HG03565 (cell line): Measurements from ENCODE around the gene CSK.
"Not testable (repeated sequence)": the region's sequence is repeated elsewhere in the genome, so short reads cannot be mapped to it uniquely, and the experiment has no call there.

Experiments
- ATAC-seq: cut with Tn5 transposase; IDR thresholded peaks from one replicate; pipeline ENCODE4 v1.9.1; 2021; ENCODE audit warnings: mild to moderate bottlenecking, moderate library complexity; ENCODE audit not compliant: unreplicated experiment

The CSK gene

GRCh38 chr15:74781431-74782258 lies at the start of gene CSK:
CSK (plus strand) TSS chr15:74782080; CDS start chr15:74798298, 16,218 bp downstream.
- peak; percentile 37 for ATAC-seq

- ATAC-seq = no peak
Observed at GRCh38 chr15:74732846-74733245, 49.0 kb upstream of the CSK start.

- ATAC-seq = no peak
Observed at GRCh38 chr15:74733269-74733668, 48.6 kb upstream of the CSK start.

- no peak for ATAC-seq
Observed at GRCh38 chr15:74735305-74735704, 46.6 kb upstream of the CSK start.

GRCh38 chr15:74738239-74738638 lies 43.6 kb upstream of the CSK start:
- ATAC-seq = not testable (repeated sequence)

GRCh38 chr15:74742422-74742821 lies 39.5 kb upstream of the CSK start:
- ATAC-seq = no peak

GRCh38 chr15:74746389-74746788 lies 35.5 kb upstream of the CSK start:
- ATAC-seq = no peak

- no peak for ATAC-seq
Observed at GRCh38 chr15:74748322-74748946, 33.4 kb upstream of the CSK start, which contains the start of gene CYP1A2. CYP1A2 (plus strand) TSS chr15:74748845; CDS start chr15:74749739, 894 bp downstream.

GRCh38 chr15:74749832-74750231 lies 32.0 kb upstream of the CSK start:
- no peak for ATAC-seq

GRCh38 chr15:74750751-74751150 lies 31.1 kb upstream of the CSK start:
- ATAC-seq = no peak

GRCh38 chr15:74752011-74752410 lies 29.9 kb upstream of the CSK start:
- ATAC-seq = no peak

GRCh38 chr15:74752531-74752930 lies 29.3 kb upstream of the CSK start:
- no peak for ATAC-seq

GRCh38 chr15:74754593-74755215 lies 27.2 kb upstream of the CSK start:
- no peak for ATAC-seq

GRCh38 chr15:74758736-74759135 lies 23.1 kb upstream of the CSK start:
- no peak for ATAC-seq

- ATAC-seq = no peak
Observed at GRCh38 chr15:74762791-74763150, 19.1 kb upstream of the CSK start.

- no peak for ATAC-seq
Observed at GRCh38 chr15:74763416-74763815, 18.5 kb upstream of the CSK start.

- ATAC-seq = no peak
Observed at GRCh38 chr15:74767167-74768098, 14.4 kb upstream of the CSK start.

- ATAC-seq = no peak
Observed at GRCh38 chr15:74768099-74768770, 13.6 kb upstream of the CSK start.

- ATAC-seq = peak; percentile 54
Observed at GRCh38 chr15:74768771-74769342, 13.0 kb upstream of the CSK start.

- no peak for ATAC-seq
Observed at GRCh38 chr15:74769463-74770025, 12.3 kb upstream of the CSK start.
